Tibial nerve (tissue), 3 donors: ENCODE measurements around the gene NLRP1.

Source experiments
- POLR2A ChIP-seq, 2 donors: fragments of 450-650 bp; IDR thresholded peaks; one replicate each; pipeline ENCODE4 v1.6.1; 2017; ENCODE audit warnings: antibody characterized with exemption in 2 of 2, mild to moderate bottlenecking in 2 of 2, moderate library complexity in 2 of 2
- TF ChIP-seq, protein P1 (sequence below), 5 experiments: fragments of 200-600 bp in 3 of 5; fragments of 450-650 bp in 2 of 5; sonication (generic) in 3 of 5; IDR thresholded peaks; one replicate each; pipeline ENCODE4 v1.5.1; 2016 to 2019; ENCODE audit warnings: antibody characterized with exemption in 5 of 5, mild to moderate bottlenecking in 3 of 5, moderate library complexity in 2 of 5

DNA sequence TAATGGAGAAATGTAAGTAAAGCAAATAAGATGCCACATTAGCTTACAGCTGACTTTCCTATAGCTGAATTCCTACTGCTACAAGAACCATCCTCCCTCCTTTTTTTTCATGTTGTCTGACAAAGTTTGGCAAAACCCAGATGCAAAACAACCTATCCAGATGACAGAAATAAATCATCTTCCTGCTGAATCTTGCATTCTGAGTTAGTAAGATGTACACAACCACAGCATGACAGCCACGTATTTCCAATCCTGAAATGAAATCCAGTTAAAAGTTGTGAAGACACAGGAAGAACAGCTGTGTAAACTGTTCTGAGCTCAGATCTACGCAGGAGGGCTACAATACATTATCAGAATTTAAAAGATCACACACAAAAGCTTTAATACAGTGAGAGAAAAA lies 110.4 kb downstream of the NLRP1 start:
- TF ChIP-seq POLR2A (IDR thresholded peaks at IDR 0.05), result no peak
- TF ChIP-seq, protein P1, sequence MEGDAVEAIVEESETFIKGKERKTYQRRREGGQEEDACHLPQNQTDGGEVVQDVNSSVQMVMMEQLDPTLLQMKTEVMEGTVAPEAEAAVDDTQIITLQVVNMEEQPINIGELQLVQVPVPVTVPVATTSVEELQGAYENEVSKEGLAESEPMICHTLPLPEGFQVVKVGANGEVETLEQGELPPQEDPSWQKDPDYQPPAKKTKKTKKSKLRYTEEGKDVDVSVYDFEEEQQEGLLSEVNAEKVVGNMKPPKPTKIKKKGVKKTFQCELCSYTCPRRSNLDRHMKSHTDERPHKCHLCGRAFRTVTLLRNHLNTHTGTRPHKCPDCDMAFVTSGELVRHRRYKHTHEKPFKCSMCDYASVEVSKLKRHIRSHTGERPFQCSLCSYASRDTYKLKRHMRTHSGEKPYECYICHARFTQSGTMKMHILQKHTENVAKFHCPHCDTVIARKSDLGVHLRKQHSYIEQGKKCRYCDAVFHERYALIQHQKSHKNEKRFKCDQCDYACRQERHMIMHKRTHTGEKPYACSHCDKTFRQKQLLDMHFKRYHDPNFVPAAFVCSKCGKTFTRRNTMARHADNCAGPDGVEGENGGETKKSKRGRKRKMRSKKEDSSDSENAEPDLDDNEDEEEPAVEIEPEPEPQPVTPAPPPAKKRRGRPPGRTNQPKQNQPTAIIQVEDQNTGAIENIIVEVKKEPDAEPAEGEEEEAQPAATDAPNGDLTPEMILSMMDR (IDR thresholded peaks at IDR 0.05), result no peak
